ENCODE data around the gene TIMP2.

The TIMP2 gene

GRCh38 chr17:78910497-78911284, 14.5 kb downstream of the TIMP2 start:
- TF ChIP-seq REST (IDR thresholded peaks at IDR 0.05; ENCODE audit: insufficient read depth in 1 of 2, low read depth in 2 of 2, low read length in 2 of 2) = no peak

GRCh38 chr17:78908426-78908825, 16.8 kb downstream of the TIMP2 start:
- TF ChIP-seq POLR2AphosphoS5 (IDR thresholded peaks at IDR 0.05; ENCODE audit: low read depth, low read length) (no peak), TAF1 (IDR thresholded peaks at IDR 0.05; ENCODE audit: borderline replicate concordance, insufficient read depth, low read length) (no peak), SIN3A (IDR thresholded peaks at IDR 0.05; ENCODE audit: borderline replicate concordance, insufficient read depth, low read length) (no peak), FOXP2 (optimal IDR thresholded peaks at IDR 0.05; ENCODE audit: borderline replicate concordance, extremely low read depth, extremely low read length, insufficient read depth) (no peak), REST (IDR thresholded peaks at IDR 0.05; ENCODE audit: insufficient read depth in 1 of 2, low read depth in 2 of 2, low read length in 2 of 2) (no peak)

- no peak for TF ChIP-seq SIN3A (IDR thresholded peaks at IDR 0.05; ENCODE audit: borderline replicate concordance, insufficient read depth, low read length)
- TF ChIP-seq FOXP2 (optimal IDR thresholded peaks at IDR 0.05; ENCODE audit: borderline replicate concordance, extremely low read depth, extremely low read length, insufficient read depth) = no peak
- TF ChIP-seq TAF1 (IDR thresholded peaks at IDR 0.05; ENCODE audit: borderline replicate concordance, insufficient read depth, low read length) = no peak
- TF ChIP-seq POLR2AphosphoS5 (IDR thresholded peaks at IDR 0.05; ENCODE audit: low read depth, low read length) = no peak
- TF ChIP-seq REST (IDR thresholded peaks at IDR 0.05; ENCODE audit: insufficient read depth in 1 of 2, low read depth in 2 of 2, low read length in 2 of 2) = no peak
These were observed 19.6 kb downstream of the TIMP2 start for GRCh38 chr17:78905541-78905940.

GRCh38 chr17:78905116-78905515, 20.1 kb downstream of the TIMP2 start:
- no peak for TF ChIP-seq POLR2AphosphoS5 (IDR thresholded peaks at IDR 0.05; ENCODE audit: low read depth, low read length)
- TF ChIP-seq SIN3A (IDR thresholded peaks at IDR 0.05; ENCODE audit: borderline replicate concordance, insufficient read depth, low read length) = no peak
- TF ChIP-seq FOXP2 (optimal IDR thresholded peaks at IDR 0.05; ENCODE audit: borderline replicate concordance, extremely low read depth, extremely low read length, insufficient read depth) = no peak
- TF ChIP-seq TAF1 (IDR thresholded peaks at IDR 0.05; ENCODE audit: borderline replicate concordance, insufficient read depth, low read length) = no peak
- no peak for TF ChIP-seq REST (IDR thresholded peaks at IDR 0.05; ENCODE audit: insufficient read depth in 1 of 2, low read depth in 2 of 2, low read length in 2 of 2)

- TF ChIP-seq SIN3A (IDR thresholded peaks at IDR 0.05; ENCODE audit: borderline replicate concordance, insufficient read depth, low read length) (no peak), POLR2AphosphoS5 (IDR thresholded peaks at IDR 0.05; ENCODE audit: low read depth, low read length) (no peak), REST (IDR thresholded peaks at IDR 0.05; ENCODE audit: insufficient read depth in 1 of 2, low read depth in 2 of 2, low read length in 2 of 2) (no peak), TAF1 (IDR thresholded peaks at IDR 0.05; ENCODE audit: borderline replicate concordance, insufficient read depth, low read length) (no peak), FOXP2 (optimal IDR thresholded peaks at IDR 0.05; ENCODE audit: borderline replicate concordance, extremely low read depth, extremely low read length, insufficient read depth) (no peak)
These were observed 20.8 kb downstream of the TIMP2 start for GRCh38 chr17:78904371-78904770.
